HG03378 (cell line): Measurements from ENCODE around the gene ATOH8.

Source experiments
- ATAC-seq: cut with Tn5 transposase; IDR thresholded peaks from one replicate; pipeline ENCODE4 v1.9.1; 2021; ENCODE audit warnings: mild to moderate bottlenecking, moderate library complexity; ENCODE audit not compliant: unreplicated experiment

Gene ATOH8

DNA sequence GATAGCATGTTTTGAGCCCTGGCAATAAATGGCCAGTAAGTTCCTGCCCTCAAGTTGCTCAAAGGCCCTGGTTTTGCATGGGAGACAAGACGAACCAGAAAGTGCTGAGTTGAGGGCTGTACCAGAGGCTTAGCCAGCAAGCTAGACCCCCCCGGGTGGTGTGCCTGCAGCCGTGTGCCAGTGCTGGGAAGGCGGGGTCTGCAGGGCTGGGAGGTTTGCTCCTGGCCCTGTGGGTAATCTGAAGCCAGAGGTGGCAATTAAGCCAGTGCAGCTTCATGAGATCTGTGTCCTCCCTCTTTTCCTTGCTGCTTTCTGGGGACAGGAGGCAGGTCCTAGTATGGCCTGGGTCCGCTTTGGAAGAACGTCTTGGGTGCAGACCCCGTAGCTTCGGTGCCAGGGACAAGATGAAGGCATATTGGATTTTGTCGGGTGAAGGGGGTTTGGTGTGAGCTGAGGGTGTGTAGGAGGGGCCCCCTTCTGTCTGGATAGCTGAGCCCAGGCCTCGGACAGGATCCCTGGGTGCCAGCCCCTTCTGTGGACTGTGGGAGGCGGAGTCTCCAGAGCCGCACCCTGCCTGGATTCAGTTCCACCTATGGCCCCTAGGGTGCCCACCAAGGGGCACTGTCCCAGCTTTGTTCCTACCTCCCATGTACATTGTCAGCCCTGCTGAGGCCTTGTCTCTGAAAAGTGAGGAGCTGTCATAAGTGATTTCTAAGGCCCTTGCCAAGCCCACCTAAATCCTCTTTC, 15.6 kb downstream of the ATOH8 start:
- ATAC-seq: no peak

DNA sequence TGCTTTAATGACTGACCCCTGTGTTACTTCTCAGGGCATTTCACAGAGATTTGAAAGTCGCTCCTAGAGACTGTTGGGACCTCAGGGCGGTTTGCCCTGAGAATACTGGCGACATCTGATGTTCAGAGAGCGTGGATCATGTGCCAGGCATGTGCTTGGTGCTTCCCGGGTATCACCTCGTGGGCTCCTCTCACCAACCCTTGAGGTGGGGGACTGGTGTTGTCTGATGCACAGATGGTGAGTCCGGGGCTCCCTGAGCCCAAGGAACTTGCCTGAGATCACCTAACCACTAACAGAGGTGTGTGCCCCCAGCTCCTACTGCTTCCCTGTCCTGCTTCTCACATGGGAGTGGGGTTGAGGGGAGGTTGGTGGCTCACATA, 16.2 kb downstream of the ATOH8 start:
- no peak for ATAC-seq

GRCh38 chr2:85770369-85770768, 16.6 kb downstream of the ATOH8 start:
- no peak for ATAC-seq

DNA sequence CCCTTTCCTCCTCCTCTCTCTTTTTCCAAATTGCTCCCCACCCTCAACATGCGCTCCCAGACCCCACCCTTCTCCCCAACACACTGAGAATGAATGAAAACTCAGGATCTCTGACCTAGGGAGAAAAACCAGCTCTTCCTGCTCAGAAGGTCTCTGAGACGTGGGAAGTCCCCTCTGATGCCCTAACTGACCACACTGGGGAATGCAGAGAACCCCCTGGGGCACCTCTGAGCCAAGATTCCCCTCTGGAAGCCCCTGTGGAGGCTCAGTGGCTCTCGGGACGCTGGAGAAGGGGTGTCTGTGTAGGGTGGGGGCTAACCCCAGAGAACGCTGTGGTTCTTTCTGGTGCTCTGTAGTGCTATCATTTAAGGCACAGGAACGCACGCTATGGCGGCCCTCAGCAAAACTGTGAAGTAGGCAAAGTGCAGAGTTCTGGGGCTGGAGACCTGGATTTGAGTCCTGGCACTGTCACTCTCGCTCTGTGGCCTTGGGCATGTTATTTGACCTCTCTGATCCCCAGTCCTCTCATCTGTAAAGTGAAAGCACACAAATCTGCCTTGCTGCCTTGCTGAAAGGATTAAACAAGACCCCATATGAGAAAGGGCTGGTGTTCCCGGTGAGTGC, 17.1 kb downstream of the ATOH8 start:
- no peak for ATAC-seq

DNA sequence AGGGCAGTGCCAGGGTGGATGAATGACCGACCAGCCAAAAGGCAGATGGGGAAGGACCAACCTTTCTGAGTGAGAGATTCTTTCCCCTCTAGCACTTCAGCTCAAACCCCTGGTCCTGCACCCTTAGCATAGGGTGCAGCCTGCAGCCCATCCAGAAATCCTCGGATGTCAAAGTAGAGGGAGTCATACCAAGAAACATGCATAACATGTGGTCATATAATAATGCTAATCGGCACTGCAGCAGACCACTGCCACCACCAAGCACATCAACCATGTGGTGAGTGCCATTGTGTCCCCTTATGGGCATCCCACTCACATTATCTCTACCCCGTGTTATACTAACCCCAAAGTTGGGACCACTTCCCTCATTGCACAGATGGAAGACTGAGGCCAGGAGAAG, 17.7 kb downstream of the ATOH8 start:
- no peak for ATAC-seq

GRCh38 chr2:85772019-85772745, 18.4 kb downstream of the ATOH8 start:
- no peak for ATAC-seq

DNA sequence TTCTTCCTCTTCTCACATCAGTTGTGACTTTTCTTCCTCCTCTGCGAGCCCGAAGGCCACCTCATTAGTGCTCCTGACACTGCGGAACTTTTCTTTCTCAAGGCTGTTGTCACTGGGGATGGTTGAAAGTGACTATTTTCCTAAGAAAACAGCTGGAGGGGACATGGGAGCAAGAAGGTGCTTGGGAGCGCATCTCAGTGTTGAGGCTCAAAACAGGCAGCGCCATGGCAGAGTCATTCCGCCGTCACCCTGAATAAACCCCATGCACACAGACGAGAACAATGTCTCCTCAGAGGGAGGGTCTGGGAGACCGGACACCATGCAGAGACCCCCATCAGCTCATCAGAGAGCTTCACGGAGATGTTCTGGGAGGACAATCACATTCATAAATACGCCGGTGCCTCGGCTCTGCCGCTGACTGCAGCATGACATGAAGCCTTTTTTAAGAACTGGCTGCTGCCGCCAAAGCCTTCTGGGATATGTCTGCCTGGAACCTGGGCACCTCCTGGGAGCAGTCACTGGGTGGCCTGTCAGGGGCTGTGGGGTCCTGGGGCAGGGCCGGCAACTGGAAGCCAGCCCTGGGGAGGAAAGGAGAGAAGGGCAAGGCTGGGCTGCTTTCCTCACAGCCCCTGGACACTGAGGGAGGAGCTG, 19.2 kb downstream of the ATOH8 start:
- ATAC-seq: no peak

DNA sequence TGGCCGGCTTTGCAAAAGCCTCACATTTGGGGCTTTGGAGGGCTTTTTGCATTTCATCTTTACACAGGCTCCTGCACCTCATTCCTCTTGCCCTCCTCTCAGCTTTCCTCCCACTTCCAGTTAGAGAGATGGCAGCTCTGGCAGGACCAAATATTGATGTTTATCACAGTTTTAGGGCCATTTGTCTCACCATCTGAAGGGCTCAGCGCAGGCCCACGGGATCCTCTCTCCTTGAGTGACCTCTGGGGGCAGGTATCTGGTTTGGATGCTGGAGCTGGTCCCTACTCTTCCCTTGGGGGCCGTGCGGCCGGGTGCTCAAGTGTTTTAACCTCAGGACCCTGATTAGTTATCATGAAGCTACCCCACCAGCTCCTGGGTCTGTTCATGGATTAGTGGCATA, 19.9 kb downstream of the ATOH8 start:
- no peak for ATAC-seq

DNA sequence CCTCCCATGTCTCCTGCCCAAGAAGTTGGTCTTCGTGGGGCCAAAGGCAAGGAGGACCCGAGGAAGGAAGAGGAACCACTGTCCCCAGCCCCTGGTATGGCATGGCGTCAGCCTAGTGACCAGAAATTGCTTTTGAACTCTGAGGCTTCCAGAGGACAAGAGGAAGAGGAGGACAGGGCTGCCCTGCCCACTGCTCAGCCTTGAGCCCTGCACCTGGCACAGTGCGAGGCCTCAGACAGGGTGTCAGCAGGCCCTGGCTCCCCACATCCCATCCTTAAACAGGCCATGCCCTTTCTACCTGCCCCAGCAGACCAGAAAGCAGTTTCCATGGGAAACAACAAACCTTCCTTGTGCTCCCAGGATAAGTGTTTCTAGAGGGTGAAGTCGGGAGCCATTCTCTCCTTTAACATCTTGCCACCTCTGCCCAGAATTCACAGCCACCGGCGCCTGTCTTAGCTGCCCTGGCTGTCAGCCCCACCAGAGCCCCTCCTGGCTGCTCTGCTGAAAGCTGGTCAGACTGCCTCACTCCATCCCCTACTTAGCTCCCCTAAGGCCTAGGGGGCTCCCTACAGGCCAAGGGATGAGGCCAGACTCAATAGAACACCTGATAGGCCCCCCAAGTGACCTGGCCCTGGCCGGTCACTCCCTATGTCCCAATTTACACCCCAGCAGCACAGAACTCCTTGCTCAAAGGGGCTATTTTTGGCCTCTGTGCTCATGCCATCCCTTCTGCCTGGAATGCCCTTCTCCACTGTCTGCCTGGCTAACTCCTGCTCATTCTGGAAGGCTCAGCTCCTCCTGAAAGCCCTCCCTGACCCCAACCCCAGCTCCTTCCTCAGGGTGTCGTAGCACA, 20.6 kb downstream of the ATOH8 start:
- ATAC-seq: no peak

GRCh38 chr2:85775406-85776381, 21.9 kb downstream of the ATOH8 start:
- ATAC-seq: no peak

DNA sequence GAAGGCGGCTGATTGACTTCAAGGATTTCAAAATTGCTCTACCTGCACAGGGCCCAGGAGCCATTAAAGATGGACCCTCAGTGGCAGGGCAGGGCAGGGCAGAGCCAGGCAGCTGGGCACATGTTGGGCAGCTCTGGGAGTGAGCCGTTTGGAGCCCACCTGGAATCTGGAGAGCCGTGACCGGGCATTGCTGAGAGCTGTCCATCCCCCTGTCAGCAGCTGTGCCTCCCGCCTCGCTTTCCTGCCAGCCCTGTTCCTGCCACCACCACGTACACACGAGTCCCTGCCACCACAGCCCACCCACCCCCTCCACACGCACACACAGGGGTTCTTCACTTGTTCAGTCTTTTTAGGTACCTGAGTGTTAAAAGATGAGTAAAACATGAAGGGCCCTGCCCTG, 22.9 kb downstream of the ATOH8 start:
- ATAC-seq: no peak

DNA sequence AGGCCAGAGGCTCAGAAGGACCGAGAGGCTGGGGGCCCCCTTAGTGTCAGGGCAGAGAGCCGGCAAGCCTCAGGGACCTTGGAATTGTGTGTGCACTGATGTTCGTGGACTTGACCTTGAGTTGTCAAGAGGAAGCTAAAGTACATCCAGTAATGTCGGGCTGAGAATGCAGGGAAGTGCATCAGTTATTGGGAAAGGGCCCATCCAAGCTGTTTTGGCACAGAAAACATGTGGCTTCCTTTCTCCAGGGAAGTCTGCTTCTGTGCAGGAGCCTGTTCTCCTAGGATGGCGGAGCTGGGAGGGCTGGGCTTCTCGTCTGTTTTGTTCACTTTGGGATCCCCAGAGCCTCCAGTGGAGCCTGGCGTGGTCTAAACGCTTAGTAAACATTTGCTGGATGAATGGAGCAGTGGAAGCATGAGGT, 23.7 kb downstream of the ATOH8 start:
- ATAC-seq: no peak

DNA sequence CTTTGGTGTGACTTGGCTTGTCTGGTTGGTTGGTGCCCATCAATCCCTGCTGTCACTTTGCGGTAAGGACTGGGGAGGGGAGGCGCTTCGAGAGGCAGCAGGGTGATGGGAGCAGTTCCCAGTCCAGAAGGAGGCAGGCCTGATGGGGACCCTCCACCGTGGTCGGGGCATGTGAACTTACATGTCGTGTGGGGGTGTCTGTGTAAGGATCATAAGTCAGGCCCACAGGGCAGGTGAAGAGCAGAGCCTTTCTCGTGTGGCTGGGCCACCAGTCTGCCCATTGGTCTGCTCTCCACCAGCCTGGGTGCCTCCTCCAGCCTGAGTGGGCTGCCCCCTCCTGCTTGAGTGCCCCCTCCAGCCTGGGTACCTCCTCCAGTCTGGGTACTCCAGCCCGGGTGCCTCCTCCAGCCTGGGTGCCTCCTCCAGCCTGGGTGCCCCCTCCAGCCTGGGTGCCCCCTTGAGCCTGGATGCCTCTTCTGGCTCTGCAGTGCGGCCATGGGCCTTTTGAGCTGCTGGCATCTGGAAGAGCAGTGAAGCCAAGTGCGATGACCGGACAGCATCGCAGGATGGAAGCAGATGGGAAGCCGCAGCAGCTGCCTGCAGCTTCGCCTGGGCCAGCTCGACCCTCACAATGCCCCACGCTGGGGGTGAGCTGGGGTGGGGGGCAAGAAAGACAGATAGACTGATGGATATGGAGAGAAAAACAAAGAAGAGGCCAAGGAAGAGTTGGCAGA, 25.0 kb downstream of the ATOH8 start:
- no peak for ATAC-seq

DNA sequence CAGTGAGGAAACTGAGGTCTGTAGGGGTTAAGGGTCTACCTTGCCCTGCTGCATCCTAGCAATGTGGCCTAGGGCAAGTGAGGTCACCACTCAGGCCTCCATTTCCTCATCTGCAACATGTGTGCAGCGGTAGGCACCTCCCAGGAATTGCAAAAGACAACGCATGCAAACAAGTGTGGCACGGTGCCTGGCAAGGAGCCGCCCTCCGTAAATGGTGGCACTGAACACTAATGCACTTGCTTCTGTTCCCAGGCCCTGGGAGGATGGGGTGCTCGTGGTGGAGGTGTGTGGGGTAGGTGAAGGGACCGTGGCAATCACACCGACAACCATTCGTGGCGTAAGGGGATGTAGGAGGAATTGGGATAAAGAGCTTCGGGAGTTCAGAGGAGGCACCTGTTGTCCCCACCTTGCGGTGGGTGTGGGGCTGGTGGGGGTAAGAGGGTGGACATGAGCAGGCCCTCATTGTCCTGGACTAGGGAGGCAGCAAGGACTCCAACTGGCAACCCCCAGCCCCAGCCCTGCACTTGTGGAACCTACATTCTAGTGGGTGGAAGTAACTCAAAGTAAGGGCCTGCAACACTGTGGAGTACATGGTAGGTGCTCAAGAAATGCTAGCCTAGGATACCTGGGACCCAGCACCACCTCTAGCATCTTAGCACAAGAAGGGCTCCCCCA, 26.0 kb downstream of the ATOH8 start:
- no peak for ATAC-seq

- ATAC-seq: no peak
These were observed 26.7 kb downstream of the ATOH8 start for GRCh38 chr2:85780316-85781012.

- no peak for ATAC-seq
These were observed 27.2 kb downstream of the ATOH8 start for GRCh38 chr2:85781013-85781332.

GRCh38 chr2:85783796-85784195, 30.0 kb downstream of the ATOH8 start:
- ATAC-seq: no peak

DNA sequence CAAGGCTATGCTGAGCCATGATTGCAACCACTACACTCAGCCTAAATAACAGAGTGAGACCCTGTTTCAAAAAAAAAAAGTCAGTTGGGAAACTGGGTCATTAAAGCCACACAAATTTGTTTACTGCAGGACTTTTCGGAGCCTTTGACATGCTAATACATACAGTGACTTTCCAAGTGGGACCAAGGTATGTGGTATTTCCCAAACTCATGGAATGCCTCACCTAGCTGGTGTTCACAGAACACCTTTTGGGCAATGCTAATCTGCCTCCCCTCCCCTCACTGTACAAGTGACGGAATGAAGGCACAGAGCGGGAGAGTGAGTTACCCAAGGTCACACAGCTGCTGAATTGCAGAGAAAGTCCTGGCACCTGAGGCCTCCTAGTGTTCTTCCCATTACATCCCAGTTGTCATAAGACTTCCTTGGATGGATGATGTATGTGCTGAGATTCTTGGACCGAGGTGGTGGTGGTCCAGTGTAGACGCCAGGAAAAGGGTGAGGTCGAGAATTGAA, 30.7 kb downstream of the ATOH8 start:
- ATAC-seq: no peak
